Ascending aorta (tissue), 2 donors: ENCODE data around the gene PDCL3. TPM values are rescaled to one million over a fixed set of nuclear protein-coding genes. Genes with fewer than 3 reads are reported as not detected.

Source experiments
- DNase-seq, 2 donors: peaks; one replicate each; pipeline ENCODE4 v3.0.0-alpha.2; 2019; ENCODE audit warnings: low spot score in 2 of 2
- H3K27ac ChIP-seq, 2 donors: fragments of 200-600 bp; sonication (generic); one replicate each; pipeline ENCODE4 v1.5.1; 2016 to 2017; ENCODE audit warnings: mild to moderate bottlenecking in 1 of 2
- H3K27me3 ChIP-seq: fragments of 200-600 bp; sonication (generic); one replicate; pipeline ENCODE4 v1.5.1; 2017
- H3K36me3 ChIP-seq, 2 donors: fragments of 200-600 bp; sonication (generic); one replicate each; pipeline ENCODE4 v1.5.1; 2016
- H3K4me1 ChIP-seq, 2 donors: fragments of 200-600 bp; sonication (generic); one replicate each; pipeline ENCODE4 v1.5.1; 2016 to 2017; ENCODE audit warnings: mild to moderate bottlenecking in 1 of 2
- H3K4me3 ChIP-seq, 2 donors: fragments of 200-600 bp; sonication (generic); one replicate each; pipeline ENCODE4 v1.5.1; 2016 to 2017; ENCODE audit warnings: mild to moderate bottlenecking in 1 of 2
- H3K9me3 ChIP-seq, 2 donors: fragments of 200-600 bp; sonication (generic); one replicate each; pipeline ENCODE4 v1.5.1; 2016
- CTCF ChIP-seq, 3 experiments: fragments of 200-600 bp in 2 of 3; fragments of 450-650 bp in 1 of 3; sonication (generic) in 2 of 3; IDR thresholded peaks; one replicate each; pipeline ENCODE4 v1.5.1; 2016 to 2019; ENCODE audit warnings: antibody characterized with exemption in 3 of 3, mild to moderate bottlenecking in 1 of 3, moderate library complexity in 1 of 3
- intact Hi-C: fragments of 100-400 bp; cut with DNase I; formaldehyde crosslinking; loops from one replicate; pipeline ENCODE4 v1.15.1; 2023
- total RNA-seq: library from RNA; depleted of rRNA; stranded (reverse); fragments of >200 nt; gene quantifications from one replicate; pipeline ENCODE4 v1.1.0, GENCODE V29; 2016

Gene PDCL3
- total RNA-seq, 1 donor from 2014 or later: 8.1 TPM

GRCh38 chr2:100589527-100589926, 26.7 kb downstream of the PDCL3 start:
- Histone ChIP-seq H3K27ac (no peak overlapping the region), H3K27me3 (no peaks in the 10 kb centered on the region), H3K36me3 (no peaks in the 10 kb centered on the region), H3K4me1 (no peaks in the 10 kb centered on the region), H3K9me3 (no peaks in the 10 kb centered on the region), H3K4me3 (no peak overlapping the region)
- TF ChIP-seq CTCF (IDR thresholded peaks at IDR 0.05): no peak
- intact Hi-C loops: no loop called here
- DNase-seq: peak in 1 of 2 donors; percentile 53

DNA sequence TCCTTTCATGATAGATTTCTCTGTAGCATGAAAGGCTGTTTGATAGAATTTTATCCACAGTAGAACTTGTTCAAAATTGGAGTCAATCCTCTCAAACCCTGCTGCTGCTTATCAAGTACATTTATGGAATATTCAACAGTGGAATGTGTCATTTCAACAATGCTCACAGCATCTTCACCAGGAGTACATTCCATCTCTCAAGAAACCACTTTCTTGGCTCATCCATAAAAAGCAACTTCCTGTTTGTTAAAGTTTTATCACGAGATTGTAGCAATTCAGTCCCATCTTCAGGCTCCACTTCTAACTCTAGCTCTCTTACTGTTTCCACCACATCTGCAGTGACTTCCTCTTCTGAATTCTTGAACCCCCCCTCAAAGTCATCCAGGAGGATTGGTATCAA, 29.4 kb downstream of the PDCL3 start:
- Histone ChIP-seq H3K4me3 (no peak overlapping the region), H3K9me3 (no peaks in the 10 kb centered on the region), H3K27ac (no peak overlapping the region), H3K4me1 (no peaks in the 10 kb centered on the region), H3K36me3 (no peaks in the 10 kb centered on the region), H3K27me3 (no peaks in the 10 kb centered on the region)
- intact Hi-C loops: no loop called here
- no peak for DNase-seq
- no peak for TF ChIP-seq CTCF (IDR thresholded peaks at IDR 0.05)

- Histone ChIP-seq H3K4me1 (no peaks in the 10 kb centered on the region), H3K36me3 (no peaks in the 10 kb centered on the region), H3K9me3 (no peaks in the 10 kb centered on the region), H3K27me3 (no peaks in the 10 kb centered on the region), H3K27ac (no peak overlapping the region), H3K4me3 (no peak overlapping the region)
- no peak for TF ChIP-seq CTCF (IDR thresholded peaks at IDR 0.05)
- intact Hi-C loops: no loop called here
- peak in 1 of 2 donors; percentile 4 for DNase-seq
Measured at GRCh38 chr2:100596465-100596864, 33.7 kb downstream of the PDCL3 start.

- DNase-seq: no peak
- Histone ChIP-seq H3K4me3 (no peak overlapping the region), H3K36me3 (no peaks in the 10 kb centered on the region), H3K27ac (no peak overlapping the region), H3K27me3 (no peaks in the 10 kb centered on the region), H3K9me3 (no peaks in the 10 kb centered on the region), H3K4me1 (peaks cover 5 to 7% of the 10 kb centered on the region in 2 donors)
- intact Hi-C loops: no loop called here
- no peak for TF ChIP-seq CTCF (IDR thresholded peaks at IDR 0.05)
Measured at GRCh38 chr2:100599566-100599965, 36.8 kb downstream of the PDCL3 start.

DNA sequence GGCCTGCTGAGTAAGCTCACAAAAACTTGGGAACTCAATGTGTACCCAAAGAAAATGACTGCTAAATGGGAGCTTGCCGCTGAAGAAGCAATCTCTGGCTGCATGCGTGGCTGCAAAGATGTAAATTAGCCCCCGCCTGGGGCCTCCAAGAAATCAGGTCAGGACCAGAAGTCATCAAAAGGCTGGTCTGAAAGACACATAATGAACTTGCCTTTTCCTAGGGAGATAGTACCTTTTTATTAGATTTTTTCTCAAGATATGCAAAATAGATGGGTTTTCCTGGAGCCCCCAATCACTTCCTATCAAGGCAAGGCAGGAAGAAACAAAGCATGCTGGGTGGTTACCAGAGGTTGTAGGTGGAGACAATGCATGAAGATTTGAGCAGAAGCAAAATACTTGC, 38.9 kb downstream of the PDCL3 start:
- intact Hi-C loops: loop anchor here (5.0 kb wide), 1 partner anchor 551 kb away; the partner anchor contains the start of gene TBC1D8
- TF ChIP-seq CTCF (IDR thresholded peaks at IDR 0.05): no peak

GRCh38 chr2:100603414-100603813, 40.6 kb downstream of the PDCL3 start:
- no peaks in the 10 kb centered on the region for H3K36me3 ChIP-seq
- no peaks in the 10 kb centered on the region for H3K9me3 ChIP-seq
- DNase-seq: no peak
- no peak overlapping the region for H3K4me3 ChIP-seq
- no peak for TF ChIP-seq CTCF (IDR thresholded peaks at IDR 0.05)
- H3K4me1 ChIP-seq: peaks cover 5 to 10% of the 10 kb centered on the region in 2 donors
- H3K27me3 ChIP-seq: no peaks in the 10 kb centered on the region
- H3K27ac ChIP-seq: peak overlapping the region; percentile 36 to 71
- intact Hi-C loops: loop anchor here (5.0 kb wide), 1 partner anchor 549 kb away; the partner anchor contains the start of gene TBC1D8

More for the DNA sequence above, 38.9 kb downstream of the PDCL3 start:
- no peak for DNase-seq
- Histone ChIP-seq H3K36me3 (no peaks in the 10 kb centered on the region), H3K9me3 (no peaks in the 10 kb centered on the region), H3K27me3 (no peaks in the 10 kb centered on the region), H3K4me1 (peaks cover 5 to 10% of the 10 kb centered on the region in 2 donors), H3K27ac (no peak overlapping the region), H3K4me3 (no peak overlapping the region)
